ENCODE measurements around the gene SAP30BP.

The SAP30BP gene

DNA sequence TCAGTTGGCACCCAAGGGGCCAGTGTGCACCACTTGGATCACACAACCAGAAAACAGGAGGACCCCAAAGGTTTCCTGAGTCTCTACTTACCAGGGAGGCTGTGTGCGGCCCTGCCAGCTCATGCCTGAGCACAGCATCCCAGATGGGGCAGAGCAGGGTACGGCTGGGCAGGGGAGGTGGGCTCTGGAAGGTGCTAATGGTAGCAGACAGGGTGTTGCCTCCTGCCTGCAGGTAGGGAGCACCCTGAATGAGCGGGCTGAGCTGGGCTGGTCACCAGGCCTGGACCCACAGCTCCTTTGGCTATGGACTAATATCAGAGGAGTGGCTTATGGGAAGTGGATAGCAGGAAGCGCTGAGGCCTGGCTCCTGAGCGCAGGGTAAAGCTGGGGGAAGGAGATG, 14.8 kb upstream of the SAP30BP start:
- no peak for DNase-seq

DNA sequence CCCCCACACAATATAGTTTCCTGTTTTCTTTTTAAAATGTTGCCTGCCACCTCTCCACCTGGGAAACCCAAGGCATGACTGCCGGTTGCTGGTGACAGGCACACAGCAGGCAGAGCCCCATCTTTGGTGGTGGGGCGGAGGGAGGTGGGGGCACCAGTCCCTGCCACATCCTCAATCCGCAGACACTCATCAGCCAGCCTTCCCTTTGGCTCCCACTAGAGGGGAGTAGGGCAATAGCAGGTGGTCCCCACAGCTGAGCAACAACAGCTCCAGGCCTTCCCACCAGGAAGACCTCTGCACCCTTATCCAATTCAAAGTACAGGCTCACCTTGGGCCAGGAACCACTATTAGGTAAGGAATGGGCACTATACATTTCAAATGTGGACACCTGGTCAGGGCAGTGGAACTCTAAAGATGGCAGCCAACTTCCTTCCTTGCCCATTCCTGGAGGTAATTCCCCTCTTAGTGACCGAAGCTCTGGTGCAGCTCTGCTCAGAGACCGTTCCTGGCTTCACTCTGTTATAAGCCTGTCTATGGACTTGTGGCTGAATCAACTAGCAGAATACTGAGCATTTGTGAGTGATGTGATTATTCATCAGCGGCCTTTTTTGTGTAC, 14.1 kb upstream of the SAP30BP start:
- no peak for DNase-seq

DNA sequence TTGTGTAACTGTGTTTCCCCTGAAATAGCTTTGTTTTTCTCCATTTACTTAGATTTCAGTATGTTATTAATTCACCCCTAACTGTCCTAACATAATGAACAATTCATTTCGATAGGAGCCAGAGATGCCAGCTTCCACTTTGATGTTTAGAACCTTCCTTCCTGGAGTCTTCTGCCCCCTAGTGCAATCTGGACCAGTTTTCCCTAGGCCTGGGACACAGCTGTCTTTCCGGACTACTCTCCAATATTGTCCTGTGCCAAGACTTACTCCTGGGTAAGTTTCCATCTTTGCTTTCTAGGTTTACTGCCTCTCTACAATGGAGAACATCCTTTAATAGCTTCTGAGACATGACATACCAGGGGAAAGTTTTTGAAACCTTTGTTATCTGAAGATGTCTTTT, 13.0 kb upstream of the SAP30BP start:
- DNase-seq = no peak

DNA sequence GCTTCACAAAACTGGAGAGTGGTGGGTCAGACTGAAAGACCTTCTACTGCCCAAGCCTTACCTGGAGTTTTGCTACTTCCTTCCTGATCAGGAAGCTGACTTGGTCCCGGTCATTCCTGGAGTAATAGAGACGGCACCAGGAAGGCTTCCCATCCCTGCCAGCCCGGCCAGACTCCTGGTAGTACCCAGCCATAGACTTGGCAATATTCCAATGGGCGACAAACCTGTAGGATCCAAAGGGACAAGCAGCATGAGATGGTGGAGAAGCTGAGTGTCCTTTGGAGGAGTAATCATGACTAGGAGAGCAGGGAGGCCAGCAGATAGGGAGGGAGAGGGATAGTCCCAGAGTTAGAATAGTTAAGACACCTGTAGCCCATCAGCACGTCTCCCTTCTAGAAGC, 8.9 kb upstream of the SAP30BP start:
- no peak for DNase-seq

DNA sequence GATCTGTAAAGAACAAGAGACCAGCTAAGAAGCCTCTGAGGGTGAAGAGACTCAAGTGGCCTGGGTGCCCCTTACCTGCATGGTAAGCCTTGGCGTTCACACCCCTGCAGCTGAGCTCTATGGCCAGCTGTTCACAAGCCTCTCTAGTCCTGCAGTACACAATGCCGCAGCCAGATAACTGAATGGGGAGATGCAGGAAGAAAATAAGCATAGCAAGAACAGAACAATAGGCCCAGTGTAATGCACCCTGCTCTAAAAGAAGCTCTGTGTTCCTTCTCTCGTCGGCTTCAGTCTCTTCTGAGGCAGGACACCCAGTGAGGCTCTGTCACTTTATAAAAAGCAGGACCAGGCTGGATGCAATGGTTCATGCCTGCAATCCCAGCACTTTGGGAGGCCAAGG, 5.6 kb upstream of the SAP30BP start:
- DNase-seq = no peak

DNA sequence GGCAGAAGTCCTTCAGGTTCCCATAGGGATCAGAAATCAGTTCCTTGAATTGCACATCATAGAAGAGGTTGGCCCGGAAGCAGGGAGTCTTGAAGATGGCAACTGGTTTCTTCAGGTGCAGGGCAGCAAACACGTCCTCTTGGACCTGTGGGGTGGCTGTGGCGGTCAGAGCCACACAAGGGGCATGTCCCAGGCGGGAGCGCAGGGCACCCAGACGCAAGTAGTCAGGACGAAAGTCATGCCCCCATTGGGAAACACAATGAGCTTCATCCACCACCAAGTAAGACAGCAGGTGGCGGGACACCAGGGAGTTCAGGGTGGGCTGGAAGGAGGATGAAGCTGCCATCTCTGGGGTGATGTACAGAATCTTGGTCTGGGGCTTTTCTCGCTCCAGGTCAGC, 4.6 kb upstream of the SAP30BP start:
- DNase-seq = no peak

DNA sequence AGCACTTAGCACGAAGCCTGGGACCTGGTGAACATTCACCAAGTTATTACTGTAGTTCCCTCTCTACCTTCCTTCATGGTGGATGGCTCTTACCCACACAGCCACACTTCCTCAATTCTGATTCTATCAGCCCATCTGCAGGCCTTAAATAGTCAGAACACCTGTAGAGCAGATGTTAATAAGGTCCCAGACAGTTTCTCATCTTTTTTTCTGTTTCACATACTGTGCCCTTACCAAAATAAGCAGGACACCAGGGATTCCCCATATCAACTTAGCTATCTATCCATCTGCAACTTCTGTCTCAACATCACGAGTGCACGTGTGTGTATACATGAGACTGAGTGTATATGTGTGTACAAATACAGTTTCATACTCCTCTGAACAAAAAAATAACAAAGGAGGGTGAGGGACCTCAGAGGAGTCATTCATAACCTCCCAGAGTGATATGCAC, 3.0 kb upstream of the SAP30BP start:
- no peak for DNase-seq

DNA sequence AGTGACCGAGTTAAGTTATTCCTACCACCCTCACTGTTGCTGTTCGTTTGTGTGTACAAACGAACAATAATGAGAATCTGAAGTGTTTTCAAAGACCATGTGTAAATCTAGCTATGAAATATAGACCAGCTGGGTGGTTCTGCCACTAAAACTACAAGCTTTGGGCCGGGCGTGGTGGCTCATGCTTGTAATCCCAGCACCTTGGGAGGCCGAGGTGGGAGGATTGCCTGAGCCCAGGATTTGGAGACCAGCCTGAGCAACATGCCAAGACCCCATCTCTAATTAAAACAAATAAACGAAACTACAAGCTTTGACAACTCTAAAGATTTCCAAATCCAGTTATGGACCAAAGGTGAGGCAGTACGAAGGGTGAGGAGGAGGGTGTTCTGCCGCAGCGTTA, 1.2 kb upstream of the SAP30BP start:
- DNase-seq = no peak

DNA sequence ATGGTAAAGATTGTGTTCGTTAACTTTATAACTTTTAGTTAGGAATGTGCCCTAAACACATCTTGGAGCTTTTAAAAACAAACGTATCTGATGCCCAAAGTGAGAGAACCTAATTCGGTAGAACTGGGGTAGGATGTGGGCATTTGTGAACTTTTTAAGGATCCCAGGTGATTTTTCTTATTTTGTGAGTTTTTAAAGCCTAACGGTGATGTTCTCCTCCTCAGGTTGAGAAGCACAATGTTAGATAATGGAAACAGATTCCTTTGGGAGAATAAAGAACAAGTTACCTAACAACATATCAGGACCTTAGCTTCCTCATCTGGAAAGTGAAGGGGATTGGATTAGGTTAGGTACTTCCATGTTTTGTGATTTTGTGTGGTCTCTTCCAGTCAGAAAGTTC, 687 bp downstream of the SAP30BP start:
- no peak for DNase-seq

DNA sequence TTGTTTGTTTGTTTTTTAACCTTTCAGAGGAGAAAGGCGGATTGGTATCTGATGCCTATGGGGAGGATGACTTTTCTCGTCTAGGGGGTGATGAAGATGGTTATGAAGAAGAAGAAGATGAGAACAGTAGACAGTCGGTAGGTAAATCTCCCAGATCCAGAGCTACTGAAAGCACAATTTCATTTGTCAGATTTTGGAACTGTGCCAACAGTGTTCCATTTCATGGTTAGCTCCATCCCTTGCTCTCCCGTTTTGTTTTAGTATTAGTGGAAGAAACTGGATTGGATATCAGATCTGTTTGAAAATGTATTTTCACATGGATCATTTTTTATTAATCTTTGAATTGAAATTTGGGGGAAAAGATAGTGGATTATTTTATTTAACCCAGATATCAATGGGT, 1.4 kb downstream of the SAP30BP start:
- no peak for DNase-seq

DNA sequence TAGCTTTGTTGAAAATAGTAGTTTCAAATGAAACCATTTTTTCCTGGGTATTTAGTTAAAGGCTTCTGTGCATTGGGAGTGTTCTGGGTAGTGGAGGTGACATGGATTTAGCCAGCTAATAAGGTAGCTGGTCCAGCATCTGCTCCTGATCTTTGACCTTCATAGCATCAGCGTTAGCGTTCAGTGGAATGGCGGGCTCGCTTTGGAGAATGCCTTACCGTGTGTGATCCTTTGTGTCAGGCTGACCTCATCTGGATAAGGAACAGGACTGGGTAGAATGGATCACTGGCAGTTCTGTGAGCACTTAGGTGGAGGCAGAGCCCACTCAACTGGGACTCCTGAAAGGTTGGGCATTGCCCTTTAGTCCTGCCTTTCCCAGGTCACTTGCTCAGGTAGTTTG, 3.7 kb downstream of the SAP30BP start:
- DNase-seq = no peak

DNA sequence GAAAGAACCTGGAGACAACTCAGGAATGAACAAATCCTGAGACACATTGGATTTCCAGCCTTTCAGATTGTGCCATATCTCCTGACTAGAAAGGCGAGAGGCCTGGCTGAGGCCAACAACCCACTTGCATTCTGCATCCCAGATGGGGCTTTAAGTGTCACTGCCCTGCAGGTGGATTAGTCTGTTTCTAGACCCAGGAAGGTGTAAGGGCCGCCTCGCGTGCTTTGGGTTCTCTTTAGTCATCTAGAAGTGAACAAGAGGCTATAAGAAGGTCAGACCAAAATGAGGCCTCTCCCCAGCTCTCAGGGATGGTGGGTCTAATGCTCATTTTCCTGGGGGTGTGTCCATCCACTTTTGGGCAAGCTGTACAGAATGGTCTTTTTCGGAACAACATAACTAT, 4.9 kb downstream of the SAP30BP start:
- no peak for DNase-seq

DNA sequence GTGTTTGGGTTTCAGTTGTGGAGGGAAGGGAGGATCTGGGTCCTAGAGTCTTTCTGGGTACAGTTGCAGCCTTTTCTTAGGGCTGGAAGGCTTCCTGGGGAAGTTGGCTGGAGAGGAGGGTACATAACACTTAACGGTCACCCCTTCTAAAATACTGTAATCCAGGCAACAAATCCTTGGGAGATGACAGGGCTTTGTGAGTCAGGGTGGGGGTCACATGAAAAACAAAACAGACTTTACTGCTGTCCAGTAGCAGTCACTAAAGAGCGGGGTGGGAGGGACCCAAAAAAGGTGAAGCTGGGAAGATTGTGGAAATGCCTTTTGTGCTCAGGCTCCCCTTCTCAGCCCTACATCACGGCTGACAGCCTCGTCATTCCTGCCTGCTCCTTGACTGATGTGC, 6.3 kb downstream of the SAP30BP start:
- no peak for DNase-seq

DNA sequence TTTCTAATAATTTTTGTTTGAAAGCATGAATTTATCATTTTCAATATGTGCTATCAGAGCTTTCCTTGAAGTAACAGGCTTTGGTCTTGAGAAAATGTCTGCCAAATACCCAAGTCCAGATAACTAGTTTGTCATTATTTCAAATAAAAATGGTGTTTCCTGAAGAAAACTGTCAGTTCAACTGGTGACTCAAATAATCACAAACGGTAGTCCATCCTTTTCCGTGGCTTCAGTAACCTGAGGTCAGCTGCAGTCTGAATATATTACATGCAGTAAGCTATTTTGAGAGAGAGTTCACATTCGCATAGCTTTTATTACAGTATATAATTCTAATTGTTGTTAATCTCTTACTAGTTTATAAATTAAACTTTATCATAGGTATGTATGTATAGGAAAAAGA, 9.3 kb downstream of the SAP30BP start:
- DNase-seq = no peak

DNA sequence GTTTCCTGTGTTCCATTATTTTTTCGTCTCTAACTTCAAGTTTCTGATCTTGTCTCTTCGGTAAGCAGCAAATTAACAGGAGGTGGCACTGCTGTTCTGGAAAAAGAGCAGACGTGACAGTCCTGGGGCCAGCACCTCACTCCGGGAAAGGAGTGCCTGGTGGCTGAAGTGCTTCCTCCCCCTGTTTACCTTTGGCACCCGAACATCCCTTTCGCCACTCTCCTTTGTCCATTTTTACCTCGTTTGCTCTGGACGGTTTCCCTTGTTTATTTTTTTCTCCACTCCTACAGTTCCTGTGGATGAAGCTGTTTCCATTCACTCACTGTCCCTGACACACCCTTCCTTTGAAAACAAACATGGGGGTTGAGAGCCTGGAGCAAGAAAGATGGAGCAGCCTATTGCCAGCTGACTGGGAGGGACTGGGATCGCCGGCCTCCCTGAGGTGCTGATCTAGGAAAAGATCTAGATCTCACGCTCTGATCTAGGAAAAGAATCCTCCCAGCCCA, 12.6 kb downstream of the SAP30BP start:
- DNase-seq = no peak

DNA sequence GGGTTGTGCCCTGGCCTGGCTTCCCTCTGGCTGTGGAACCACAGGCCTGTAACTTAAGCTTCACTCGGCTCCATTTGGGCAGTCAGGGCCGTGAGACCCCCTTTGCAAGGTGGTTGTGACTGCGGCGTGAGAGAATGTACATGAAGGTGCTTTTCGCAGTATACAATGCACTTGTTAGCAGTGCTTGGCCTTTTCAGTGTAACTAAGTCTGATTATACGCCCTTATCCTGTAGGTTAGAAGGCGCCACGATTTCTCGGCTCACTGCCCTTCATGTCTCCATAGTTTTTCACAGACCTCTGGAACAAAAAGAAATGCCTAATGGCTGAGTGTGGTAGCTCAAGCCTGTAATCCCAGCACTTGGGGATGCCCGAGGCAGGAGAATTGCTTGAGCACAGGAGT, 13.3 kb downstream of the SAP30BP start:
- DNase-seq = no peak

DNA sequence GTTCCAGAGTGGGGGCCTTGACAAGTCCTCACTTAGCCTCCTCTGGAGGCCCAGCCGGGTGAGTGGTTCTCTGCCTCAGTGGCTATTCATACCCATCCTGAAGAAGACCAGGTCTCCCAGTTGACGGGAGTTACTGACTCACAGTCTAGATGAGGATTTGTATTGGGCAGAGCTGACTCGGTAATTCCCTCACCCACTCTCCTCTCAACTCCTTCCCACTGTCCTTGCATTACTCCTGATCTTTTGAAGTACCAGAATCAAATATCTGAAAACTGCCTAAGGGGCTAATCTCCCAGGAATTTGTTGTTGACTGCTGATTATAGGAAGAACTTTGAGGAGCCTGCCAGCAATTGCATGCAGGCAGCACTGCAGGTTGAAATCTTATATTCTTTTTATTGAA, 14.2 kb downstream of the SAP30BP start:
- DNase-seq = no peak

DNA sequence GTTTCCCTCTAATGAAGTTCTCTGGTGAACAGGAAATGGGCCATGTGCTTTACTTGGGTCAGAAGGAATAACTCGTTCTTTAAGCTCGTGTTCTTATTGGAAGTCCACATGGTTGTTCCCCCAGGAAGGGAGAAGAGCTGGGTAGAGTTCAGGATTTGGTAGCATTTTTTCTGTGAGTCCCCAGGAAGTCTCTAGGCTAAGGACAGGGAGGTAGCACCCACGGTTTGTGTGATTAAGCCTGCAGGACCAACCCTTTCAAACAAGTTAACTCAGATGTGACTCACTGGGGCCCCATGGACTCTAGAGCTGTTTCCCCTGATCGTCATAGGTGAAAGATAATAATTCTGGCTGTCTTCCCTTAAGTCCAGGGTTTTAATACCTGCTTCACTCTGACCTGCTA, 16.4 kb downstream of the SAP30BP start:
- DNase-seq = no peak

DNA sequence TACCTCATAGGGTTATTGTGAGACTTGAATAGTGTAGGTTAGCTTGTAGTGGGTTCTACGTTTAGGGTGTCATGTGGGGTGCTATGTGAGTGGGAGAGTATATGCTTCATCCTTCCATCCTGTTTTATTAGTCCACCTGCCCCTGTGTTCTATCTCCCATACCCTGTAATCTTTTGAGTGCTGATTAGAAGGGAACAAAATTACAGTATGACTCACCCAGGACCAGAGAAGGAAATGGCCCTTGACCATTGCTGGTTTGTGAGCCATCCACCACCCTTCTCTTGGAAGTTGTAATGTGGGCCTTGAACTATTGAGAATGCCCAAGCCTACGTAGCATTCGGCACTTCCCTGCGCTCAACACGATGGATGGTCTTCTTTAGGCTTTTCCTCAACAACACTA, 17.1 kb downstream of the SAP30BP start:
- DNase-seq = no peak

DNA sequence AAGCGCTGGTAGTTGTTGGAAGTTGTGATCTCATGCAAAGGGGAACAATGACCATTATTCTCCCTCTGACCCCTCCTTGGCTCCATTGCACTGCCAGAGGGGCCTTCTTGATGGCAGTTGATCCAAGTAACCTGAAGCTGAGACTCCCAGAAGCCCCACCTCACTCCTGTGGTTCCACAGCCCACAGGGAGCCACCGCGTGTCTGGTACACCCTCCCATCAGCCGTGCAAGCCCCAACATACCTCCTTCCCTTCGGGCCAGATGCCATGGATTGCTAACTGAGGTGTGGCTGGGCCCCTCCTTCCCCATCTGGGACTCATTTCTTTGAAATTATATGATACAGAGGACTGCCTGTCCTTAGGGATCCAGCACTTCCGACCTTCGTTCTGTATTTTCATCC, 17.8 kb downstream of the SAP30BP start:
- DNase-seq = no peak

DNA sequence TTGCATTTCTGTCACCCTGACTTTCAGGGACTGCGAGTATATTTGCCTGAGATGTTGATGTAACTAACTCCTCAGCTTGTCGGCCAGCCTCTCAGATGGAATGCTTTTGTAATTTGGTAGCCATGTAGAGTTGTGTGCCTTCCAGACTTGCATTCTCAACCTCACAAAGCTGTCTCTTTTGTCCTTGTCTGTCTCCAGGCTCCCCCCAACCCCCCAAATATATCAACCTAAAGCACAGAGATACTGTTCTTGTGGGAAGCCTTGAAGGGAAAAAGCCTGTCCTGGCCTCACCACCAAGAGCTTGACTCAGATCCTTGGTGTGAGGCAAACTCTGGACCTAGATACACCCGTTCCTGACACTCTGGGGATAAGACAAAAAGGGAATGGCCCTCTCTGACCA, 18.4 kb downstream of the SAP30BP start:
- DNase-seq = no peak

DNA sequence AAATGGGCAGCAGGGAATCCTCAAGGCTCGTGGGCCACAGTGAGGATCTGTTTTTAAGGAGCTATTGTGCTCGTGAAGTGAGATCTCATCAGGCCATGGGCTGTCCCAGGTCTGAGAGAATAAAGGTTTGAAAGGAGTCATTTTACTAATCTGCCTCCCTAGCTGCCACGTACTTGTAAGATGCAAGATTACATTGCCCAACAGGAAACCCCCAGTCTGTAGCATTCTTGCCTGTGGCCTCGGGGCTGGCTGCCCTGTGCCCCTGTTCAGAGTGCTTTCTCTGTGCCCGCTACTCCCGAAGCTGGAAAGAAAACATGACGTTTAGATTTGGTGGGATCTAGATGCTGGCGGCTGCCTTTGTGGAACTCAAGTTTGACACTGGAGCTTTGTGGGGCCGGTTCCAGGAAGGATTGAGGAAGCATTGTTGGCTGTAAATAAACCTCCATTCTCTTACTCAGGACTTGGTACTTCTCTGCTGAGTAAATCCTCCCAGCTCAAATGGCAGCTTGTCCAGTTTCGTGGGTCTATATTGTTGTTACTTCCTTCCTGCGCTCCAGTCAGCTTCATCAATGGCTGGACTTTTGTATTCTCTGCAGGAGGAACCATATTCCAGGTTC, 21.2 kb downstream of the SAP30BP start:
- no peak for DNase-seq

DNA sequence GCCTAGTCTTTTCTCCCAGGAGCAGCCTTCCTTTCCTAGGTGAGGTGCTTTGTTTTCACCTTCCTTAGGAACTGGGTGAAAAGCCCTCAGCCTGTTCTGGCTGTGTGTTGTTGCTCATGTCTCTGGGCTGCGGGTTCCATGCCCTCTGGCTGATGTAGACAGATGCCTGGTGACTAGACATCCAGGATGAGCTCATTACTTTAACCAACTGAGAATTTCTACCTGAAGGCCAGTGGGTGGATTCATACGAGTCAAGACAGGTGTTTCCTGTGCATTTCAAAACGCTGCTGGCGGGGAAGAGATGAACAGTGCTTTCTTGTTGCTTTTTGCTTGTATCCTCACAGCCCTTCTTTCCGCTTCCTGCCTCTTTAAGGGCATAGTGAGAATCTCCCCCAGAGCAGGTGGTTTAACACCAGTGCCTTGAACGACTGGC, 22.3 kb downstream of the SAP30BP start:
- no peak for DNase-seq

DNA sequence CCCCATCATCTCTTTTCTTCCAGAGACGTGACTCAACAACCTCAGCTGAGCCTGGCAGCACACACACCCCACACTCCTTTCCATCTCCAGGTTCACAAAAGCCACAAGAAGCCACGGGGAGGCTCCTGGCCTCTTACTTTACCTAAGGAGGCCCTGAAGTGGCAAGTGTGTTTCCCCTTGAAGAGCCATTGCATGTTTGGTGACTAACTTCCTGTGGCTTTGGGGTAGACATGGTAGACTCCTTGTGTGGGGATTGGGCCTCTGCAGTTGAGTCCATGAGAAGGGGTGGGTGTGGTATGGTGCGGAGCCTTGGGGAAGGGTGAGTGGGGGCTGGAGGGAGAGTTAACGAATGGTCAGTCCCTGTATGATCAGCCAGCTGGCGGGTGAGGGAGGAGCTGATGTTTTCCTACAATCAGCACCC, 24.2 kb downstream of the SAP30BP start:
- no peak for DNase-seq

Data from activated effector memory CD4-positive, alpha-beta T cell treated with Interleukin-2 at 50 U/mL for 16 hours (primary cell).